Measurements from ENCODE around the gene DNAJC6.

- TF ChIP-seq CTCF (IDR thresholded peaks at IDR 0.05) (no peak), TEAD4 (IDR thresholded peaks at IDR 0.05; ENCODE audit: borderline replicate concordance, insufficient read depth) (no peak), TAF1 (IDR thresholded peaks at IDR 0.05; ENCODE audit: borderline replicate concordance, low read depth, low read length) (no peak), YY1 (IDR thresholded peaks at IDR 0.05; ENCODE audit: low read depth) (no peak), REST (IDR thresholded peaks at IDR 0.05; ENCODE audit: low read depth, low read length) (no peak)
- TF ChIP-seq, protein P1, sequence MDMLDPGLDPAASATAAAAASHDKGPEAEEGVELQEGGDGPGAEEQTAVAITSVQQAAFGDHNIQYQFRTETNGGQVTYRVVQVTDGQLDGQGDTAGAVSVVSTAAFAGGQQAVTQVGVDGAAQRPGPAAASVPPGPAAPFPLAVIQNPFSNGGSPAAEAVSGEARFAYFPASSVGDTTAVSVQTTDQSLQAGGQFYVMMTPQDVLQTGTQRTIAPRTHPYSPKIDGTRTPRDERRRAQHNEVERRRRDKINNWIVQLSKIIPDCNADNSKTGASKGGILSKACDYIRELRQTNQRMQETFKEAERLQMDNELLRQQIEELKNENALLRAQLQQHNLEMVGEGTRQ (IDR thresholded peaks at IDR 0.05; ENCODE audit: borderline replicate concordance, low read depth, low read length): no peak
Observed at GRCh38 chr1:65443647-65444046, 134.3 kb downstream of the DNAJC6 start.
